Measurements from ENCODE around the gene ADAM15. TPM values are rescaled to one million over a fixed set of nuclear protein-coding genes. Genes with fewer than 3 reads are reported as not detected.

The ADAM15 gene
- total and polyA plus RNA-seq, 2 of the 8 experiments (the other 6 are each of a cell fraction or from before 2014, with no cell fraction given), result 32.9 to 37.6 TPM

GRCh38 chr1:155053531-155054105 is 2.5 kb downstream of the ADAM15 start:
- H2BK12ac ChIP-seq (ENCODE audit: low read depth, low read length), result no peak overlapping the region
- no peak for TF ChIP-seq BCL11A (IDR thresholded peaks at IDR 0.05; ENCODE audit: low read depth in 2 of 2, low read length in 2 of 2)
- no peak for TF ChIP-seq TCF12 (IDR thresholded peaks at IDR 0.05; ENCODE audit: low read depth, low read length)
- no peak for TF ChIP-seq EZH2 (IDR thresholded peaks at IDR 0.05; ENCODE audit: low read depth, low read length, severe bottlenecking)
- no peak for TF ChIP-seq CBX5 (IDR thresholded peaks at IDR 0.05; ENCODE audit: low read depth, low read length)
- TF ChIP-seq RFX5 (IDR thresholded peaks at IDR 0.05; ENCODE audit: borderline replicate concordance, low read depth, low read length), result no peak
- TF ChIP-seq POU5F1 (IDR thresholded peaks at IDR 0.05; ENCODE audit: low read depth, low read length), result no peak
- TF ChIP-seq RNF2 (IDR thresholded peaks at IDR 0.05; ENCODE audit: borderline replicate concordance, low read depth, low read length, missing control alignments, poor library complexity, severe bottlenecking), result no peak
- TF ChIP-seq TEAD4 (IDR thresholded peaks at IDR 0.05; ENCODE audit: low read depth, low read length), result no peak
- TF ChIP-seq ATF3 (IDR thresholded peaks at IDR 0.05; ENCODE audit: insufficient read depth, low read depth, low read length), result no peak
- TF ChIP-seq TAF7 (optimal IDR thresholded peaks at IDR 0.05; ENCODE audit: borderline replicate concordance, low read depth, low read length), result no peak
- no peak for TF ChIP-seq CHD1 (IDR thresholded peaks at IDR 0.05; ENCODE audit: low read depth, low read length)

More at GRCh38 chr1:155053531-155054105, 2.5 kb downstream of the ADAM15 start:
- Histone ChIP-seq H2BK120ac (replicated peaks; ENCODE audit: low read depth, low read length) (no peak overlapping the region), H3K27me3 (replicated peaks in 1 of 4; ENCODE audit: control insufficient read depth in 3 of 4, extremely low read depth in 1 of 4, insufficient read depth in 3 of 4, low read length in 3 of 4) (peaks cover 0 to 18% (median 12%) of the 10 kb centered on the region in 4 experiments; a peak in 5 of 7 replicates), H3K4me3 (ENCODE audit: extremely low read depth in 1 of 4, insufficient read depth in 2 of 4, low read depth in 3 of 4, low read length in 4 of 4) (no peak overlapping the region), H3K9ac (replicated peaks in 1 of 4; ENCODE audit: extremely low read depth in 1 of 4, low read depth in 3 of 4, low read length in 3 of 4) (no peak overlapping the region), H3K9me3 (ENCODE audit: insufficient read depth in 2 of 2, low read depth in 1 of 2, low read length in 1 of 2) (no peaks in the 10 kb centered on the region), H3K4me2 (ENCODE audit: insufficient read depth in 1 of 2, low read depth in 2 of 2, low read length in 2 of 2) (no peak overlapping the region), H3K18ac (ENCODE audit: extremely low read depth, low read length) (no peak overlapping the region), H4K20me1 (replicated peaks in 1 of 2; ENCODE audit: control insufficient read depth in 1 of 2, insufficient read depth in 2 of 2, low read length in 2 of 2) (peaks cover 2 to 9% of the 10 kb centered on the region in 2 experiments), H3K56ac (replicated peaks; ENCODE audit: insufficient read length, low read depth, low read length) (no peak overlapping the region), H2BK15ac (ENCODE audit: low read length) (no peak overlapping the region), H2AFZ (ENCODE audit: low read length) (no peak overlapping the region), H3K36me3 (ENCODE audit: control insufficient read depth in 2 of 4, insufficient read depth in 4 of 4, low read length in 3 of 4) (peaks cover 0 to 3% (median 0%) of the 10 kb centered on the region in 4 experiments; a peak in 2 of 8 replicates), H2BK20ac (ENCODE audit: low read length) (no peak overlapping the region), H3K14ac (ENCODE audit: insufficient read length) (no peak overlapping the region), H3K79me1 (ENCODE audit: low read depth, low read length) (no peaks in the 10 kb centered on the region), H3K23ac (ENCODE audit: insufficient read length) (no peak overlapping the region), H4K91ac (replicated peaks; ENCODE audit: insufficient read length, low read length) (no peak overlapping the region), H3K4me1 (replicated peaks in 1 of 4; ENCODE audit: control insufficient read depth in 3 of 4, insufficient read depth in 4 of 4, low read length in 3 of 4) (peaks cover 4 to 22% (median 10%) of the 10 kb centered on the region in 4 experiments; a peak in 6 of 7 replicates), H3K4ac (replicated peaks; ENCODE audit: insufficient read length, low read depth, low read length) (no peak overlapping the region), H3K23me2 (ENCODE audit: low read depth, low read length) (peaks cover 16% of the 10 kb centered on the region), H3K27ac (ENCODE audit: low read depth, low read length) (no peak overlapping the region), H4K5ac (ENCODE audit: insufficient read length, low read depth, low read length) (no peak overlapping the region), H2BK5ac (ENCODE audit: low read depth, low read length) (no peak overlapping the region), H3K79me2 (ENCODE audit: control insufficient read depth in 1 of 2, insufficient read depth in 2 of 2, low read length in 2 of 2) (no peaks in the 10 kb centered on the region), H4K8ac (ENCODE audit: extremely low read depth, insufficient read depth, low read length) (no peak overlapping the region), H2AK5ac (ENCODE audit: low read depth, low read length) (no peak overlapping the region)
- DNase-seq (ENCODE audit: low read depth in 1 of 2, low spot score in 2 of 2), result no peak
- WGBS, 2 experiments (ENCODE audit: extremely low coverage in 1 of 2, insufficient coverage in 1 of 2, insufficient read length in 1 of 2, insufficient replicate concordance in 2 of 2, low coverage in 1 of 2, low lambda C conversion rate in 2 of 2, missing lambda C conversion rate in 1 of 2), result 90% methylated on average over 7 of the region's 7 CpGs; no CpG with 5 or more reads in 1 of the 2 experiments
- ChIA-PET CTCF (ENCODE audit: partially characterized antibody) (interaction anchor here (0.9 to 33.9 kb wide), 12 partner anchors 1 to 175 kb away, joined by 3 to 907 read pairs (median 8); partner anchors contain the start of genes ADAM15, EFNA3, EFNA4 and PBXIP1), POLR2A (ENCODE audit: partially characterized antibody) (interaction anchor here (0.9 to 1.4 kb wide), 3 partner anchors 9 to 50 kb away, joined by 3 to 6 read pairs (median 3); partner anchors contain the start of gene EFNA4)
- FAIRE-seq, result no peak

Measured in H1 (cell line).